Activated CD4-positive, CD25-positive, alpha-beta regulatory T cell treated with anti-CD3 and anti-CD28 coated beads, Interleukin-2, amount 50 U/mL, for 72 hours (primary cell): Measurements from ENCODE around the gene DNAJA3.

Experiments
- DNase-seq: peaks from one replicate; pipeline ENCODE4 v3.0.0; 2021

The DNAJA3 gene

GRCh38 chr16:4435337-4436067 lies 9.8 kb downstream of the DNAJA3 start:
- no peak for DNase-seq

GRCh38 chr16:4437366-4437765 lies 11.7 kb downstream of the DNAJA3 start:
- no peak for DNase-seq

- DNase-seq = no peak
Measured at GRCh38 chr16:4442371-4442770, 16.7 kb downstream of the DNAJA3 start.

GRCh38 chr16:4443271-4443670 lies 17.6 kb downstream of the DNAJA3 start:
- DNase-seq = no peak

- no peak for DNase-seq
Measured at GRCh38 chr16:4443986-4444385, 18.3 kb downstream of the DNAJA3 start.

- no peak for DNase-seq
Measured at GRCh38 chr16:4450430-4450829, 24.8 kb downstream of the DNAJA3 start.

GRCh38 chr16:4450931-4451519 lies 25.4 kb downstream of the DNAJA3 start:
- no peak for DNase-seq

- no peak for DNase-seq
Measured at GRCh38 chr16:4452674-4453073, 27.0 kb downstream of the DNAJA3 start.

GRCh38 chr16:4454623-4455022 lies 29.0 kb downstream of the DNAJA3 start:
- DNase-seq = no peak

- no peak for DNase-seq
Measured at GRCh38 chr16:4455081-4455480, 29.4 kb downstream of the DNAJA3 start.

GRCh38 chr16:4455951-4456350 lies 30.3 kb downstream of the DNAJA3 start:
- DNase-seq = no peak

- no peak for DNase-seq
Measured at GRCh38 chr16:4460936-4461249, 35.2 kb downstream of the DNAJA3 start.

GRCh38 chr16:4461250-4462085 lies 35.8 kb downstream of the DNAJA3 start:
- no peak for DNase-seq

GRCh38 chr16:4463522-4464163 lies 38.0 kb downstream of the DNAJA3 start:
- DNase-seq = no peak

- DNase-seq = no peak
Measured at GRCh38 chr16:4465977-4466779, 40.5 kb downstream of the DNAJA3 start.

- DNase-seq = no peak
Measured at GRCh38 chr16:4467916-4468315, 42.2 kb downstream of the DNAJA3 start.

GRCh38 chr16:4468972-4469371 lies 43.3 kb downstream of the DNAJA3 start:
- no peak for DNase-seq

GRCh38 chr16:4471869-4472268 lies 46.2 kb downstream of the DNAJA3 start:
- no peak for DNase-seq

GRCh38 chr16:4472880-4473279 lies 47.2 kb downstream of the DNAJA3 start:
- DNase-seq = no peak

GRCh38 chr16:4474192-4474961 lies 48.7 kb downstream of the DNAJA3 start, which contains the start of gene NMRAL1:
NMRAL1 (minus strand) TSS chr16:4474625; CDS start chr16:4474132, 493 bp downstream.
- peak; percentile 85 for DNase-seq

GRCh38 chr16:4475880-4476788 lies 50.5 kb downstream of the DNAJA3 start, which contains the start of gene HMOX2:
HMOX2 (plus strand) TSS chr16:4476398; CDS start chr16:4505525, 29,127 bp downstream.
- DNase-seq = peak; percentile 96
